Measurements from ENCODE around the gene LRRC14B.
"Not testable (repeated sequence)": the region's sequence is repeated elsewhere in the genome, so short reads cannot be mapped to it uniquely, and the experiment has no call there.

The LRRC14B gene

DNA sequence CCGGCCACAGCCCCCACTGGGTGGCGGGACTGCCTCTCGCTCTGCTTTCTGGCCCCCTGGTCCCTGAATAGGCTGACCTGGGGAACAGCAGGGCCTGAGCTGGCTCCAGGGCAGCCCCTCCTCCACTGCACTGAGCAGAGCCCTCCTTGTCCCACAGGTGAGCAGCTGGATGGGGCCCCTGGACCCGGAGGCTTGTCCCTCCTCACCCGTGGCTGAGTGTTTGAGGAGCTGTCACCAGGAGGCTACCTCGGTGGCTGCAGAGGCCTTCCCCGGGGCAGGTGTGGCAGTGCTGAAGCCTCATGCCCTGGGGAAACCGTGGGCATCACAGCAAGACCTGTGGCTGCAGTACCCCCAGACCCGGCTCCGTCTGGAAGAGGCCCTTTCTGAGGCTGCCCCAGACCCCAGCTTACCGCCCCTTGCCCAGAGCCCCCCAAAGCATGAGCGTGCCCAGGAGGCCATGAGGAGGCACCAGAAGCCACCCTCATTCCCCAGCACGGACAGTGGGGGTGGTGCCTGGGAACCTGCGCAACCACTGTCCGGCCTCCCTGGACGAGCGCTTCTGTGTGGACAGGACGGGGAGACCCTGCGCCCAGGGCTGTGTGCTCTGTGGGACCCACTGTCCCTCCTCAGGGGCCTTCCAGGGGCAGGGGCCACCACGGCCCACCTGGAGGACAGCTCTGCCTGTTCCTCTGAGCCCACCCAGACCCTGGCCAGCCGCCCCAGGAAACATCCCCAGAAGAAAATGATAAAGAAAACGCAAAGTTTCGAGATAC is 28.5 kb upstream of the LRRC14B start:
- H3K27ac ChIP-seq = no peak overlapping the region
- no peaks in the 10 kb centered on the region for H3K36me3 ChIP-seq (ENCODE audit: insufficient read depth, low read length)
- H3K4me3 ChIP-seq = no peak overlapping the region
- H3K9ac ChIP-seq (ENCODE audit: insufficient read length) = no peak overlapping the region
- no peak for DNase-seq (ENCODE audit: low read depth, low spot score)
- no peaks in the 10 kb centered on the region for H3K9me3 ChIP-seq (ENCODE audit: low read depth, low read length)
- no peak for TF ChIP-seq POLR2AphosphoS5 (IDR thresholded peaks at IDR 0.05; ENCODE audit: borderline replicate concordance, low read depth, low read length)
- no peak for TF ChIP-seq FOXP2 (optimal IDR thresholded peaks at IDR 0.05; ENCODE audit: control extremely low read depth, extremely low read length, insufficient read depth)
- no peak for TF ChIP-seq EZH2 (IDR thresholded peaks at IDR 0.05)

- Histone ChIP-seq H3K36me3 (ENCODE audit: insufficient read depth, low read length) (no peaks in the 10 kb centered on the region), H3K9ac (ENCODE audit: insufficient read length) (no peak overlapping the region), H3K27ac (no peak overlapping the region), H3K9me3 (ENCODE audit: low read depth, low read length) (no peaks in the 10 kb centered on the region), H3K4me3 (no peak overlapping the region)
- DNase-seq (ENCODE audit: low read depth, low spot score) = no peak
- TF ChIP-seq POLR2AphosphoS5 (IDR thresholded peaks at IDR 0.05; ENCODE audit: borderline replicate concordance, low read depth, low read length) (no peak), FOXP2 (optimal IDR thresholded peaks at IDR 0.05; ENCODE audit: control extremely low read depth, extremely low read length, insufficient read depth) (no peak)
Measured at GRCh38 chr5:163338-163620, 28.0 kb upstream of the LRRC14B start.

- Histone ChIP-seq H3K4me3 (no peak overlapping the region), H3K27ac (no peak overlapping the region)
- no peak for DNase-seq (ENCODE audit: low read depth, low spot score)
Measured at GRCh38 chr5:163841-164240, 27.5 kb upstream of the LRRC14B start.

GRCh38 chr5:164244-164643 is 27.1 kb upstream of the LRRC14B start:
- DNase-seq (ENCODE audit: low read depth, low spot score) = no peak
- Histone ChIP-seq H3K4me3 (no peak overlapping the region), H3K9ac (ENCODE audit: insufficient read length) (no peak overlapping the region), H3K9me3 (ENCODE audit: low read depth, low read length) (no peaks in the 10 kb centered on the region), H3K36me3 (ENCODE audit: insufficient read depth, low read length) (no peaks in the 10 kb centered on the region), H3K27ac (no peak overlapping the region)
- no peak for TF ChIP-seq POLR2AphosphoS5 (IDR thresholded peaks at IDR 0.05; ENCODE audit: borderline replicate concordance, low read depth, low read length)

More at GRCh38 chr5:163841-164240, 27.5 kb upstream of the LRRC14B start:
- TF ChIP-seq EZH2 (IDR thresholded peaks at IDR 0.05) (no peak), FOXP2 (optimal IDR thresholded peaks at IDR 0.05; ENCODE audit: control extremely low read depth, extremely low read length, insufficient read depth) (no peak)
- no peaks in the 10 kb centered on the region for H3K36me3 ChIP-seq (ENCODE audit: insufficient read depth, low read length)
- no peaks in the 10 kb centered on the region for H3K9me3 ChIP-seq (ENCODE audit: low read depth, low read length)
- H3K9ac ChIP-seq (ENCODE audit: insufficient read length) = no peak overlapping the region

DNA sequence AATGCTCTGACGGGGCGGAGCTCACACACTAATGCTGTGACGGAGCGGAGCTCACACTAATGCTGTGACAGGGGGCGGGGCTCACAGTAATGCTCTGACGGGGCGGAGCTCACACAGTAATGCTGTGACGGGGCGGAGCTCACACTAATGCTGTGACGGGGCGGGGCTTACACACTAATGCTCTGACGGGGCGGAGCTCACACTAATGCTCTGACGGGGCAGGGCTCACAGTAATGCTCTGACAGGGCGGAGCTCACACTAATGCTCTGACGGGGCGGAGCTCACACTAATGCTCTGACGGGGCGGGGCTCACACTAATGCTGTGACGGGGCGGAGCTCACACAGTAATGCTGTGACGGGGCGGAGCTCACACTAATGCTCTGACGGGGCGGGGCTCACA is 26.5 kb upstream of the LRRC14B start:
- not testable (repeated sequence) for H3K36me3 ChIP-seq (ENCODE audit: insufficient read depth, low read length); H3K9ac ChIP-seq (ENCODE audit: insufficient read length); H3K4me3 ChIP-seq; H3K9me3 ChIP-seq (ENCODE audit: low read depth, low read length); H3K27ac ChIP-seq; DNase-seq (ENCODE audit: low read depth, low spot score)

GRCh38 chr5:166441-167372 is 24.6 kb upstream of the LRRC14B start:
- no peaks in the 10 kb centered on the region for H3K9me3 ChIP-seq (ENCODE audit: low read depth, low read length)
- H3K36me3 ChIP-seq (ENCODE audit: insufficient read depth, low read length) = no peaks in the 10 kb centered on the region
- no peak overlapping the region for H3K9ac ChIP-seq (ENCODE audit: insufficient read length)
- TF ChIP-seq EZH2 (IDR thresholded peaks at IDR 0.05) (no peak), POLR2AphosphoS5 (IDR thresholded peaks at IDR 0.05; ENCODE audit: borderline replicate concordance, low read depth, low read length) (no peak), FOXP2 (optimal IDR thresholded peaks at IDR 0.05; ENCODE audit: control extremely low read depth, extremely low read length, insufficient read depth) (no peak)
- DNase-seq (ENCODE audit: low read depth, low spot score) = no peak
- no peak overlapping the region for H3K4me3 ChIP-seq
- H3K27ac ChIP-seq = no peak overlapping the region

GRCh38 chr5:167511-167910 is 23.8 kb upstream of the LRRC14B start:
- DNase-seq (ENCODE audit: low read depth, low spot score) = no peak
- H3K9me3 ChIP-seq (ENCODE audit: low read depth, low read length) = no peaks in the 10 kb centered on the region
- no peak for TF ChIP-seq POLR2AphosphoS5 (IDR thresholded peaks at IDR 0.05; ENCODE audit: borderline replicate concordance, low read depth, low read length)
- no peak for TF ChIP-seq EZH2 (IDR thresholded peaks at IDR 0.05)
- TF ChIP-seq FOXP2 (optimal IDR thresholded peaks at IDR 0.05; ENCODE audit: control extremely low read depth, extremely low read length, insufficient read depth) = no peak
- H3K4me3 ChIP-seq = no peak overlapping the region
- H3K36me3 ChIP-seq (ENCODE audit: insufficient read depth, low read length) = no peaks in the 10 kb centered on the region
- no peak overlapping the region for H3K9ac ChIP-seq (ENCODE audit: insufficient read length)
- no peak overlapping the region for H3K27ac ChIP-seq

DNA sequence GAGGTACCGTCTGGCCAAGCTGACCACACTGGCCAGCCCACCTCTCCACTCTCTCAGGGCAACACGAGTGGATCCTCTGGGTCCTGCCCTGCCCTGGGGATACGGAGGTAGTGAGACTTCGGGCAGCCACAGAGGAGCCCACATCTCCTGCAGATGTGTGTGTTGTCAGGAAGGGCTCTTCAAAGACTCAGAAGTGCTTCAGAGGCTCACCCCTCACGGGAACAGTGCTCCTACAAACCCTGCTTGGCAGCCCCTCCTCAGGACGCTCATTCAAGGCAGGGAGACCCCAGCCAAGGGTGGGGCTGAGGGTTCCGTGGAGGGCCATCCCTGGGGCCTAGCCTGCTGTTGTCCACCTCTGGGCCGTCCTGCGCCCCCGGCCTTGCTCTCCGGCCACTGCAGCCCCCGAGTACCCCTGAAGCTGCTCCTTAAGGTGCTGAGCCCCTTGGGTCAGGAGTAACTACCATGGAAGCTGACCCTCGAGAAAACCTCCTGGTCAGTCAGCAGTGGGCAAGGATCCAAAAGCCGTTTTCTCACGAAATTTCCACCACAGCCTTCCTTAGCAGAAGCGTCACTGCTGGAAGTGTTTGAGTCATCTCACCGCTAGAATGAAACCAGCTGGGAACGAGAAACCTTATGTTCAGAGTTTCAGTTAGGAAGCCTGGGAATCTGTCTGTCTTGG is 23.2 kb upstream of the LRRC14B start:
- Histone ChIP-seq H3K9ac (ENCODE audit: insufficient read length) (no peak overlapping the region), H3K27ac (no peak overlapping the region), H3K9me3 (ENCODE audit: low read depth, low read length) (no peaks in the 10 kb centered on the region), H3K36me3 (ENCODE audit: insufficient read depth, low read length) (no peaks in the 10 kb centered on the region), H3K4me3 (no peak overlapping the region)
- TF ChIP-seq EZH2 (IDR thresholded peaks at IDR 0.05) (no peak), FOXP2 (optimal IDR thresholded peaks at IDR 0.05; ENCODE audit: control extremely low read depth, extremely low read length, insufficient read depth) (no peak), POLR2AphosphoS5 (IDR thresholded peaks at IDR 0.05; ENCODE audit: borderline replicate concordance, low read depth, low read length) (no peak)
- DNase-seq (ENCODE audit: low read depth, low spot score) = no peak

Measured in SK-N-MC (cell line).